Measurements from ENCODE around the gene TM9SF4.

- TF ChIP-seq POLR2AphosphoS5 (IDR thresholded peaks at IDR 0.05; ENCODE audit: low read depth, low read length), result no peak
- TF ChIP-seq TAF1 (IDR thresholded peaks at IDR 0.05; ENCODE audit: low read depth, low read length), result no peak
Measured at GRCh38 chr20:32167552-32167951, 58.0 kb downstream of the TM9SF4 start.

Measured in GM12891 (cell line).